Stimulated activated memory B cell treated with anti-CD40 and anti-IgM and Interleukin-4, amounts not matched to agents 10 μg/mL and 1 μg/mL and 100 μg/mL, for 72 hours (primary cell): Measurements from ENCODE around the gene GPAM.
"Not testable (repeated sequence)": the region's sequence is repeated elsewhere in the genome, so short reads cannot be mapped to it uniquely, and the experiment has no call there.

Experiments
- ATAC-seq: fragments of 150-1000 bp; cut with Tn5 transposase; 2 replicates; pipeline ENCODE4 v1.10.0; 2021
- H3K27ac Mint-ChIP-seq: one replicate; pipeline ENCODE4 v1.8.0; 2022; ENCODE audit warnings: mild to moderate bottlenecking, mixed read lengths
- H3K27me3 Mint-ChIP-seq: one replicate; pipeline ENCODE4 v1.8.0; 2022; ENCODE audit warnings: mixed read lengths
- H3K36me3 Mint-ChIP-seq: one replicate; pipeline ENCODE4 v1.8.0; 2022; ENCODE audit warnings: mixed read lengths
- H3K4me1 Mint-ChIP-seq: one replicate; pipeline ENCODE4 v1.8.0; 2022; ENCODE audit warnings: mixed read lengths
- H3K4me3 Mint-ChIP-seq: one replicate; pipeline ENCODE4 v1.8.0; 2022; ENCODE audit warnings: mild to moderate bottlenecking, moderate library complexity, mixed read lengths
- H3K9me3 Mint-ChIP-seq: one replicate; pipeline ENCODE4 v1.8.0; 2022; ENCODE audit warnings: mixed read lengths

GPAM gene

GRCh38 chr10:112202561-112203241 lies 19.1 kb upstream of the GPAM start:
- Mint-ChIP-seq H3K27me3 (no peaks in the 10 kb centered on the region), H3K36me3 (no peaks in the 10 kb centered on the region), H3K4me3 (peak overlapping the region; percentile 45), H3K9me3 (no peaks in the 10 kb centered on the region), H3K4me1 (peaks cover 28% of the 10 kb centered on the region), H3K27ac (peak overlapping the region; percentile 90)
- ATAC-seq = peak; percentile 95

DNA sequence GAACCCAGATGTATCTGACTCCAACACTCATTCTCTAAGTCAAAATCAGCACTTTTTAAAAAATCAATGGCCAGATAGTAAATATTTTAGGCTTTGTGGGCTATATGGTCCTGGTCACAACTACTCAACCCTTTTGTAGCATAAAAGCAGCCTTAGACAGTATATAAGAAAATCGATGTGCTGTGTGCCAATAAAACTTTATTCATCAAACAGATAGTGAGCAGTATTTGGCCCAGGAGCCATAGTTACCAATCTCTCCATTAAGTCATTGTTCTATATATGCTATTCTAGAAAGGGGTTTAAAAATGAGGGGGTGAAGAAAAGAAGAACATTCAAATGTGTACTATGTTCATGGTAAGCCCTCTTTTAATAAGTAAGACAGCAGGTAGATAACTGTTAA lies 18.5 kb upstream of the GPAM start:
- H3K4me1 Mint-ChIP-seq = peaks cover 28% of the 10 kb centered on the region
- no peaks in the 10 kb centered on the region for H3K27me3 Mint-ChIP-seq
- no peak overlapping the region for H3K4me3 Mint-ChIP-seq
- no peak for ATAC-seq
- H3K9me3 Mint-ChIP-seq = no peaks in the 10 kb centered on the region
- no peaks in the 10 kb centered on the region for H3K36me3 Mint-ChIP-seq
- peak overlapping the region; percentile 90 for H3K27ac Mint-ChIP-seq

DNA sequence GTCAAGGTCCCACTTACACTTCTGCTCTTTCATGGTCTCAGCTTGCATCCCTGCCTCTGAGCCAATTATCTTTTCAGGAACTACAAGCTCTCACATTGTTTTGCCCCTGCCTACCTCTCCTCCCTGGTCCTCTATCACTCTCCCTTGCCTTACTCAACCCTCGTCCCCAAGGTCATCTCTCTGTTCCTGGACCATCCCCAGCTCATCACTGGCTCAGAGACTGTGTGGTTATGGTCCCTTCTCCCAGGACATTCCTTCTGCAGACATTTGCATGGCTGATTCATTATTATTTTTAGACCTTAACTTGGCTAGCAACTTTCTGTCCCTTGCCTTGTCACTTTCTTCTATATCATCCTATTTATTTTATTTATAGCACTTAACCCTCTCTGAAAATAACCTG lies 17.8 kb upstream of the GPAM start:
- Mint-ChIP-seq H3K4me3 (no peak overlapping the region), H3K4me1 (peaks cover 28% of the 10 kb centered on the region), H3K9me3 (no peaks in the 10 kb centered on the region), H3K27ac (peak overlapping the region; percentile 90), H3K27me3 (no peaks in the 10 kb centered on the region), H3K36me3 (no peaks in the 10 kb centered on the region)
- ATAC-seq = no peak

DNA sequence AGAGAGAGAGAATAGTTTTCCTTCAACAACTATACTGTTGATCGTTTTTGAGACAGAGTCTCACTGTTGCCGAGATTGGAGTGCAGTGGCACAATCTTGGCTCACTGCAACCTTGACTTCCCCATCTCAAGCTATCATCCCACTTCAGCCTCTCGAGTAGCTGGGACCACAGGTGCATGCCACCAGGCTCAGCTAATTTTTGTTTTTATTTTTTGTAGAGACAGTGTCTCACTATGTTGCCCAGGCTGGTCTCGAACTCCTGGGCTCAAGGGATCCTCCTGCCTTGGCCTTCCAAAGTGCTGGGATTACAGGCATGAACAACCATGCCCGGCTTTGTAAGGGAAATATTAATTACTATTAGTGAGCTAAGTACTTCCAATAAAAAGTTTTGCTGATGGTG lies 16.7 kb upstream of the GPAM start:
- not testable (repeated sequence) for H3K9me3 Mint-ChIP-seq, ATAC-seq

DNA sequence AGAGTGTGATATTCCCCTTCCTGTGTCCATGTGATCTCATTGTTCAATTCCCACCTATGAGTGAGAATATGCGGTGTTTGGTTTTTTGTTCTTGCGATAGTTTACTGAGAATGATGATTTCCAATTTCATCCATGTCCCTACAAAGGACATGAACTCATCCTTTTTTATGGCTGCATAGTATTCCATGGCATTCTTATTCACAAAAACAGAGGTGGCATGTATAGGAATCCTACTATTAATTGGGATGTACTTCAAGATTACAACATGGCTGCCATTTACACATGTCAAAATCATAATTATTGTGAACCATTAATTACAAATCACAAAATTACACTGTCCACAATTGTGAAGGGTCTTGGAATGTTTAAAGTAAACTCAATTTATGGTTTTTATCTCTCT lies 14.1 kb upstream of the GPAM start:
- peaks cover 19% of the 10 kb centered on the region for H3K4me1 Mint-ChIP-seq
- not testable (repeated sequence) for H3K27ac Mint-ChIP-seq, H3K36me3 Mint-ChIP-seq, ATAC-seq, H3K27me3 Mint-ChIP-seq, H3K4me3 Mint-ChIP-seq, H3K9me3 Mint-ChIP-seq

More for the DNA sequence above, 16.7 kb upstream of the GPAM start:
- H3K4me3 Mint-ChIP-seq, H3K27ac Mint-ChIP-seq, H3K36me3 Mint-ChIP-seq, H3K27me3 Mint-ChIP-seq: not testable (repeated sequence)
- peaks cover 31% of the 10 kb centered on the region for H3K4me1 Mint-ChIP-seq

DNA sequence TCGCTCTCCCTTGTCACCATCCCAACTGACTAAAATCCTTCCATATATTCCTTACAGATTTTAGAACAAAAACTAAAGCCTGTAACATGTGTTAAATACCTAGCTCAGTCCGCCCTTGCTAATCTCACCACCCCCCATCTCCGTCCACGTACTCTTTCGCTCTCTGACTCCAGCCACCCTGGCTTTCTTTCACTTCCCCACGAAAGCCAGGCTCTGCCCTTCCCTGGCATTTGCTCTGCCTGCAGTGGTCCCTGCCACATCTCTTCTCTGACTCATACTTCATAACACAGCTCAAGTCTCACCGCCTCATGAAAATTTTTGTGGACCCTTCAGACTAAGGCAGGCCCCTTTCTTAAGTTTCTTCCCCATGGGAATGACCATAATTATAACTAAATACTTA lies 11.7 kb upstream of the GPAM start:
- peak; percentile 87 for ATAC-seq
- H3K9me3 Mint-ChIP-seq = no peaks in the 10 kb centered on the region
- H3K4me3 Mint-ChIP-seq = no peak overlapping the region
- H3K27ac Mint-ChIP-seq = no peak overlapping the region
- H3K27me3 Mint-ChIP-seq = no peaks in the 10 kb centered on the region
- H3K36me3 Mint-ChIP-seq = no peaks in the 10 kb centered on the region
- peaks cover 9% of the 10 kb centered on the region for H3K4me1 Mint-ChIP-seq

DNA sequence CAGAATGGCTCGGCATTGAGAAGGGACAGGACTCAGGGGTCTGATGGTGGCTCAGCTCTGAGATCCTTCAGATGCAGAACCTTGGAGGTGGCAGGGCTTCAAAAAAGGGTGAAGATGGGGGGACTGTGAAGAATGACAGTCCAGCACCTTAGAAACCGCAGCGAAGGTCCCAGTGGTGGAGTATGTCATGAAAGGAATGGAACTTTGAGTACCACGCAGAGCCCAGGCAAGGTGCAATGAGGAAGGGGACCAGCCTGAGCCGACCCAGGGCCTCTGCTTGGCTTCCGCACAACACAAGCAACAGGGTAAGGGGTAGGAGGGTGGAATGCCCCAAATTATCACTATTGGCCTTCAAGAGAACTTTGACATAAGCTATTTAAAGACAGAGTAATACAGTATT lies 8.2 kb upstream of the GPAM start:
- Mint-ChIP-seq H3K9me3 (no peaks in the 10 kb centered on the region), H3K4me1 (peaks cover 9% of the 10 kb centered on the region), H3K27me3 (no peaks in the 10 kb centered on the region), H3K27ac (no peak overlapping the region), H3K36me3 (no peaks in the 10 kb centered on the region), H3K4me3 (no peak overlapping the region)
- no peak for ATAC-seq

GRCh38 chr10:112191041-112191590 lies 7.6 kb upstream of the GPAM start:
- no peak overlapping the region for H3K27ac Mint-ChIP-seq
- peaks cover 9% of the 10 kb centered on the region for H3K4me1 Mint-ChIP-seq
- no peaks in the 10 kb centered on the region for H3K27me3 Mint-ChIP-seq
- H3K4me3 Mint-ChIP-seq = no peak overlapping the region
- H3K36me3 Mint-ChIP-seq = no peaks in the 10 kb centered on the region
- no peaks in the 10 kb centered on the region for H3K9me3 Mint-ChIP-seq
- ATAC-seq = no peak

GRCh38 chr10:112189465-112189864 lies 5.9 kb upstream of the GPAM start:
- no peaks in the 10 kb centered on the region for H3K27me3 Mint-ChIP-seq
- peaks cover 3% of the 10 kb centered on the region for H3K36me3 Mint-ChIP-seq
- H3K9me3 Mint-ChIP-seq = peaks cover 4% of the 10 kb centered on the region
- no peak for ATAC-seq
- peaks cover 13% of the 10 kb centered on the region for H3K4me1 Mint-ChIP-seq
- H3K4me3 Mint-ChIP-seq = no peak overlapping the region
- no peak overlapping the region for H3K27ac Mint-ChIP-seq

- ATAC-seq = no peak
- peaks cover 32% of the 10 kb centered on the region for H3K4me1 Mint-ChIP-seq
- H3K36me3 Mint-ChIP-seq = peaks cover 4% of the 10 kb centered on the region
- H3K9me3 Mint-ChIP-seq = peaks cover 4% of the 10 kb centered on the region
- H3K27ac Mint-ChIP-seq = no peak overlapping the region
- H3K4me3 Mint-ChIP-seq = no peak overlapping the region
- H3K27me3 Mint-ChIP-seq = no peaks in the 10 kb centered on the region
These were observed 4.0 kb upstream of the GPAM start for GRCh38 chr10:112187527-112187926.

DNA sequence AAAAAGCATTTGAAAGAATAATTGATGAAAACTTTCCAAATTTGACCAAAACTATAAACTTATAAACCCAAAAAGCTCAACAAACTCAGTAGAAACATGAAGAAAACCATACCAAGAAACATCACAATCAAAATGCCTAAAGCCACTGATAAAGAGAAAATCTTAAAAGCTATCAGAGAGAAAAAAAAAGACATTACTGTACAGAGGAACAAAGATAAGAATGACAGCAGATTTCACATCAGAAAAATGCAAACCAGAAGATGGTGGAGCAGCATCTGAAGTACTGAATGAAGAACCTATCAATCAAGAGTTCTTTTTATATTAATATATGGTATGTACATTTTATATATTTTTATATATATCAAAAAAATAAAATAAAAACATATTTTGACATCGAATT lies 2.4 kb upstream of the GPAM start:
- H3K4me3 Mint-ChIP-seq = no peak overlapping the region
- peaks cover 4% of the 10 kb centered on the region for H3K9me3 Mint-ChIP-seq
- H3K4me1 Mint-ChIP-seq = peaks cover 33% of the 10 kb centered on the region
- H3K27me3 Mint-ChIP-seq = no peaks in the 10 kb centered on the region
- no peak for ATAC-seq
- no peak overlapping the region for H3K27ac Mint-ChIP-seq
- H3K36me3 Mint-ChIP-seq = peaks cover 4% of the 10 kb centered on the region

DNA sequence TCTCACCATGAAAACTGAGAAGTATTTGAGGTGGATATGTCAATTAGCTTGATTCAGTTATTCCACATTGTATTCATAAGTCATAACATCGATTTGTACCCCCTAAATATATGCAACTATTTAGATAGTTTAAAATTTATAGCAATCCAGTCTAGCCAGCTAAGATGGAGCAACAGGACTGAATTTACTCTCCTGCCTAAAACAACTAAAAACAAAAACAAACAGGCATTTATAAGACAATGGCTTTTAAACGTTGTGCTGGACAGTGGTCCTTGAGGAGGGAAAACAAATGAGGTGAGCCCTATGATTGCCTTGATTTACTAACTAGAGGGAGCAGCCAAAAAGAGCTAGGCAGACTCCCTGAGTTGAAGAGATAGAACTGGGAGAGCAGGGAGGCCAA lies 814 bp upstream of the GPAM start:
- H3K36me3 Mint-ChIP-seq = peaks cover 14% of the 10 kb centered on the region
- ATAC-seq = no peak
- H3K27me3 Mint-ChIP-seq = no peaks in the 10 kb centered on the region
- peak overlapping the region; percentile 47 for H3K4me3 Mint-ChIP-seq
- H3K9me3 Mint-ChIP-seq = peaks cover 4% of the 10 kb centered on the region
- H3K27ac Mint-ChIP-seq = peak overlapping the region; percentile 98
- H3K4me1 Mint-ChIP-seq = peaks cover 43% of the 10 kb centered on the region

DNA sequence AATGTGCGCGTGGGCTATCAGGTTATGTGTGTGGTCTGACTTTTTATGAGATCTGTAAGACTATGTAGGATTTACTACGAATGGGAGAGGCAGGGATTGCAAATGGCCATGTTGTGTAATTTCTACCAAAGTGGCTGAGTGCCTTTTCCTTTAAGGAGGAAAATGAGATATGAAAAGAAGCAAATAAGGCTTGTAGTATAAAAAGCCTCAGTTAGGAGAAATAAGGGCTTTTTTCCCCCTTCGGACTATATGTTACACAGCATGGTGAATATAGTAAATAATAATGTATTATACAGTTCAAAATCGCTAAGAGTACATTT lies 447 bp upstream of the GPAM start:
- Mint-ChIP-seq H3K9me3 (peaks cover 4% of the 10 kb centered on the region), H3K36me3 (peaks cover 18% of the 10 kb centered on the region), H3K27me3 (no peaks in the 10 kb centered on the region), H3K27ac (peak overlapping the region; percentile 98), H3K4me3 (peak overlapping the region; percentile 95), H3K4me1 (peaks cover 46% of the 10 kb centered on the region)
- no peak for ATAC-seq

DNA sequence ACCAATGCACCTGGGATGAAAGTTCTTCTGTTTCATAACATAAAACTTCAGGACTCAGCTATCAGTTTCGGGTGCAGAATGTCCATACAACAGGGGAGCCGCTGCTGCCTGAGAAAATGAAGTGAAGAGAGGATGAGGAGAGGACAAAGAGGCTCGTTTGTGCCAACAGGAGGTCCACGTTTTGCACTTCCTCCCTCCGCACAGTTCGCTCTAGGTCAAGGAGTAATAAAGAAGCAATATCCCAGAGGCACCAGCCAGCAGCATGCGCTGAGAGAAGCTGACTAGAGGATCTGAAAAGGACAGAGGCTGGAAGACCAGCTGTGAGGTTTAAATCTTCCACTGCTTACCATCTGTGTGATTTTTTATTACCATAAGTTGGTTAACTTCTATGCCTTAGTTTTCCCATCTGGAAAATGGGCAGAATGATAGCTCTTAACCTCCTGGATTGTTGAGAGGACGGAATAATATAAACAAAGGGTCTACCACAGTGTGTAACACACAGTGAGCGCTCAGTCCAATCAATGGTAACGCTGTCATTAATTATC lies 709 bp downstream of the GPAM start:
- Mint-ChIP-seq H3K9me3 (peaks cover 4% of the 10 kb centered on the region), H3K27ac (peak overlapping the region; percentile 98), H3K36me3 (peaks cover 25% of the 10 kb centered on the region), H3K4me1 (peaks cover 46% of the 10 kb centered on the region), H3K4me3 (peak overlapping the region; percentile 95), H3K27me3 (no peaks in the 10 kb centered on the region)
- ATAC-seq = no peak

DNA sequence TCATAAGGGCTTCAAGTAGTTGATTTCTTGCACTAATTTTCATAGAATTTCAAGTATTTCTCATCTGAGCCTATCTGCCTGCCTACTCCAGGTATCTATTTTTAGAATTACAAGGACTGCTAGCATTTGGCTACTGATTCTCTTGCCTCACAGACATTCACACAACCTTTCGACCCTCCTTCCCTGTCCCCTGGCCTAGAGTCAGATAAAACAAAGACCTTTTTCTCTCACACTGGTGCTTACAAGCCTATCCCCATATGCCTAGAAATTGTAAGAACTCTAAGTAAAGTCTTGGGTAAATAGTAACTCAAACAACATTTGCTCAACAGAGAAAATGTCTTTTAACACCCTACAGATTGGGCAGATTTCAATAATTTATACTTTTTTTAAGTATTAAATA lies 6.3 kb downstream of the GPAM start:
- no peak overlapping the region for H3K4me3 Mint-ChIP-seq
- no peak for ATAC-seq
- H3K9me3 Mint-ChIP-seq = no peaks in the 10 kb centered on the region
- H3K36me3 Mint-ChIP-seq = peaks cover 61% of the 10 kb centered on the region
- H3K4me1 Mint-ChIP-seq = peaks cover 13% of the 10 kb centered on the region
- no peak overlapping the region for H3K27ac Mint-ChIP-seq
- no peaks in the 10 kb centered on the region for H3K27me3 Mint-ChIP-seq

GRCh38 chr10:112176543-112176942 lies 7.0 kb downstream of the GPAM start:
- no peak for ATAC-seq
- Mint-ChIP-seq H3K27me3 (no peaks in the 10 kb centered on the region), H3K4me3 (no peak overlapping the region), H3K4me1 (peaks cover 13% of the 10 kb centered on the region), H3K9me3 (no peaks in the 10 kb centered on the region), H3K27ac (no peak overlapping the region), H3K36me3 (peaks cover 68% of the 10 kb centered on the region)
